Mesendoderm (in vitro differentiated cells): Measurements from ENCODE around the gene PIK3C2A.
A peak's percentile ranks its signal among the peaks of the same experiment; 100 is the strongest.

Experiments
- DNase-seq: peaks from one replicate; pipeline ENCODE4 v3.0.0; 2013
- H2AK5ac ChIP-seq: 2 replicates; pipeline ENCODE4 v1.6.1; 2013; ENCODE audit warnings: low read length, inconsistent platforms
- H2BK120ac ChIP-seq: 2 replicates; pipeline ENCODE4 v1.6.1; 2013; ENCODE audit warnings: low read depth, mild to moderate bottlenecking, low read length, moderate library complexity, mixed read lengths
- H2BK15ac ChIP-seq: replicated peaks from 2 replicates; pipeline ENCODE4 v1.6.1; 2013; ENCODE audit warnings: low read depth, mild to moderate bottlenecking, moderate library complexity
- H2BK5ac ChIP-seq: 2 replicates; pipeline ENCODE4 v1.6.1; 2013; ENCODE audit warnings: low read length, inconsistent platforms
- H3K18ac ChIP-seq: 2 replicates; pipeline ENCODE4 v1.6.1; 2013; ENCODE audit warnings: mild to moderate bottlenecking, low read length, mixed read lengths
- H3K23ac ChIP-seq: one replicate; pipeline ENCODE4 v1.6.1; 2013; ENCODE audit warnings: low read length
- H3K27ac ChIP-seq: 2 replicates; pipeline ENCODE4 v1.5.1; 2013; ENCODE audit warnings: low read depth, mild to moderate bottlenecking, inconsistent platforms, low read length, moderate library complexity
- H3K27me3 ChIP-seq: 2 replicates; pipeline ENCODE4 v1.6.1; 2013; ENCODE audit warnings: low read length, control low read depth, mild to moderate bottlenecking, inconsistent platforms; ENCODE audit not compliant: insufficient read depth, poor library complexity
- H3K36me3 ChIP-seq: 2 replicates; pipeline ENCODE4 v1.6.1; 2013; ENCODE audit warnings: low read length, inconsistent platforms; ENCODE audit not compliant: control insufficient read depth, insufficient read depth
- H3K4ac ChIP-seq: one replicate; pipeline ENCODE4 v1.6.1; 2013; ENCODE audit warnings: low read depth, mild to moderate bottlenecking, low read length, moderate library complexity
- H3K4me1 ChIP-seq: 2 replicates; pipeline ENCODE4 v1.6.1; 2013; ENCODE audit warnings: low read depth, low read length, inconsistent platforms; ENCODE audit not compliant: control insufficient read depth
- H3K4me2 ChIP-seq: 2 replicates; pipeline ENCODE4 v1.6.1; 2013; ENCODE audit warnings: low read length
- H3K4me3 ChIP-seq: 2 replicates; pipeline ENCODE4 v1.5.1; 2013; ENCODE audit warnings: mild to moderate bottlenecking, low read length
- H3K56ac ChIP-seq: one replicate; pipeline ENCODE4 v1.6.1; 2013; ENCODE audit warnings: low read length
- H3K79me1 ChIP-seq: 2 replicates; pipeline ENCODE4 v1.6.1; 2013; ENCODE audit warnings: low read length, inconsistent platforms
- H3K79me2 ChIP-seq: 2 replicates; pipeline ENCODE4 v1.6.1; 2013; ENCODE audit warnings: mild to moderate bottlenecking, low read length; ENCODE audit not compliant: control insufficient read depth, insufficient read depth
- H3K9ac ChIP-seq: 2 replicates; pipeline ENCODE4 v1.6.1; 2013; ENCODE audit warnings: low read length, inconsistent platforms
- H4K5ac ChIP-seq: one replicate; pipeline ENCODE4 v1.6.1; 2013; ENCODE audit warnings: low read length
- H4K8ac ChIP-seq: one replicate; pipeline ENCODE4 v1.6.1; 2013; ENCODE audit warnings: low read depth, mild to moderate bottlenecking, control low read depth, low read length, moderate library complexity
- WGBS: extraction: QIAGEN DNeasy Blood & Tissue Kit; methylation state at CpG from one replicate; pipeline ENCODE4 v1.1.7; 2013; ENCODE audit warnings: low lambda C conversion rate, missing lambda C conversion rate; ENCODE audit not compliant: insufficient coverage; ENCODE audit errors: extremely low coverage; 5-methylcytosine and 5-hydroxymethylcytosine counted together

Gene PIK3C2A

DNA sequence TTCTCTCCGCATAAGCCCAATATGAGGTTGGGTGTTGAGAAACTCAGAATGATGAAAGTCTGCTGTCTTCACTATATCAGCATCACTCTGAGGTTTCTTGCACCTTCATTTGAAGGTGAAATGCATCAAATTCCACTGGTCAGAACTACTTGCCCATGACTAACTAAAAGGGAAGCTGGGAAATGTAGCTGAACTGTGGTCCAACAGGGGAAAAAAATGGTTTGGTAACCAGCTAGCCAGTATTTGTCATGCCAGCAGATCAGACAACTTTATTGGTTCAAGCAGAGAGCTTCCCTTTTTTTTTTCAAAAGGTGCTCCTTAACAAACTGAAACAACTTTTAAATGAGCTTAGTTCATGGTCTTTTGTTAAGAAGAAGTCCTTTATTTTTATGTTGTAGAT, 14.2 kb upstream of the PIK3C2A start:
- no CpG with 5 or more reads among the region's 1 CpG for WGBS
- Histone ChIP-seq H3K36me3 (no peaks in the 10 kb centered on the region), H3K4ac (no peak overlapping the region), H3K9ac (no peak overlapping the region), H3K4me3 (no peak overlapping the region), H4K8ac (no peak overlapping the region), H3K56ac (no peak overlapping the region), H2BK120ac (no peak overlapping the region), H3K4me1 (no peaks in the 10 kb centered on the region), H2AK5ac (no peak overlapping the region), H4K5ac (no peak overlapping the region), H3K4me2 (no peak overlapping the region), H2BK15ac (no peak overlapping the region), H3K79me1 (no peaks in the 10 kb centered on the region), H3K27ac (no peak overlapping the region), H2BK5ac (no peak overlapping the region), H3K18ac (no peak overlapping the region), H3K79me2 (no peaks in the 10 kb centered on the region), H3K23ac (no peak overlapping the region), H3K27me3 (no peaks in the 10 kb centered on the region)
- DNase-seq, result peak; percentile 6

DNA sequence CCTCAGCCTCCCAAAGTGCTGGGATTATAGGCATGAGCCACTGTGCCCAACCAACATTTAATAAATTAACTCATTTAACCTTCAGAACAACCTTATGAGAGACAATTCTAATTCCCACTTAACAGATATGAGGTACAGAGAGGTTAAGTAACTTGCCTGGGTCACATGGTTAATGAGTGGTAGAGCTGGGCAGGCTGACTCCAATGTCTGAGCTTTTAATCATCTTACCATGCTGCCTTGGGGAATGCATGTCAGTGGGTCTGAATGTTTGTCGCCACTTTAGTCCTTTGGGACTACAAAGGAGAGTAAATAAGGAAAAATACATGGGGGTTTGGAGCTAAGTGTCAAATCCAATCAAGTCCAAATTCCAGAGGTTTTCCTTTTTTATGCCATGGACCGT, 11.2 kb upstream of the PIK3C2A start:
- no peaks in the 10 kb centered on the region for H3K36me3 ChIP-seq
- no peak overlapping the region for H3K23ac ChIP-seq
- H3K56ac ChIP-seq, result no peak overlapping the region
- DNase-seq, result no peak
- H3K9ac ChIP-seq, result no peak overlapping the region
- H3K4me3 ChIP-seq, result no peak overlapping the region
- no peak overlapping the region for H4K8ac ChIP-seq
- H3K18ac ChIP-seq, result no peak overlapping the region
- H2AK5ac ChIP-seq, result no peak overlapping the region
- no peak overlapping the region for H2BK15ac ChIP-seq
- H3K79me2 ChIP-seq, result no peaks in the 10 kb centered on the region
- no CpG with 5 or more reads among the region's 2 CpGs for WGBS
- H4K5ac ChIP-seq, result no peak overlapping the region
- no peaks in the 10 kb centered on the region for H3K4me1 ChIP-seq
- H3K4ac ChIP-seq, result no peak overlapping the region
- no peak overlapping the region for H2BK5ac ChIP-seq
- H3K27me3 ChIP-seq, result no peaks in the 10 kb centered on the region
- no peak overlapping the region for H3K4me2 ChIP-seq
- H3K27ac ChIP-seq, result no peak overlapping the region
- H3K79me1 ChIP-seq, result no peaks in the 10 kb centered on the region
- H2BK120ac ChIP-seq, result no peak overlapping the region

GRCh38 chr11:17218403-17218802, 10.6 kb upstream of the PIK3C2A start:
- Histone ChIP-seq H3K27ac (no peak overlapping the region), H2BK120ac (no peak overlapping the region), H3K23ac (no peak overlapping the region), H2BK5ac (no peak overlapping the region), H3K4ac (no peak overlapping the region), H3K56ac (no peak overlapping the region), H4K8ac (no peak overlapping the region), H3K36me3 (no peaks in the 10 kb centered on the region), H3K79me1 (no peaks in the 10 kb centered on the region), H3K79me2 (no peaks in the 10 kb centered on the region), H3K4me2 (no peak overlapping the region), H4K5ac (no peak overlapping the region), H2BK15ac (no peak overlapping the region), H3K4me3 (no peak overlapping the region), H3K18ac (no peak overlapping the region), H3K27me3 (no peaks in the 10 kb centered on the region), H3K9ac (no peak overlapping the region), H3K4me1 (no peaks in the 10 kb centered on the region), H2AK5ac (no peak overlapping the region)
- no peak for DNase-seq

- Histone ChIP-seq H3K79me1 (no peaks in the 10 kb centered on the region), H4K5ac (no peak overlapping the region), H3K4ac (no peak overlapping the region), H2AK5ac (no peak overlapping the region), H3K4me1 (no peaks in the 10 kb centered on the region), H3K4me2 (no peak overlapping the region), H3K9ac (no peak overlapping the region), H2BK15ac (no peak overlapping the region), H3K36me3 (no peaks in the 10 kb centered on the region), H3K4me3 (no peak overlapping the region), H2BK5ac (no peak overlapping the region), H3K27ac (no peak overlapping the region), H3K79me2 (no peaks in the 10 kb centered on the region), H2BK120ac (no peak overlapping the region), H4K8ac (no peak overlapping the region), H3K56ac (no peak overlapping the region), H3K27me3 (no peaks in the 10 kb centered on the region), H3K18ac (no peak overlapping the region), H3K23ac (no peak overlapping the region)
- DNase-seq, result no peak
- no CpG with 5 or more reads among the region's 3 CpGs for WGBS
Measured at GRCh38 chr11:17217401-17217800, 9.6 kb upstream of the PIK3C2A start.

DNA sequence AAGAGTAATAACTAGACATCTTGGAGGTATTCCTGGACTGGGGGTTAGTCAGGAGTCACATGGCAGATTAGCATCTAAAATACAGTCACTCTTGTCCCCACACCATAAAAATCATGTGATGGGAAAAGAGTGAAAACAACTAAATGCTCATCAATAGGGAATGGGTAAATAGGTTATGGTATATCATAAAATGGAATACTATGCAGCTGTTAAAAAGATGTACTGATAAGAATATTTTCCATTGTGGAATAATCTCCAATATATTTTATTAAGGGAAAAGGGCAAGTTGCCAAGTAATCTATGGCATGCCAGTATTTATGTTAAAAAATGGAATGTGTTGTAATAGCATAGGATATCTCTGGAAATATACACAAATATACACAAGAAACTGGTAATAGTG, 6.6 kb upstream of the PIK3C2A start:
- no peaks in the 10 kb centered on the region for H3K79me1 ChIP-seq
- H3K9ac ChIP-seq, result no peak overlapping the region
- no peak overlapping the region for H3K4me2 ChIP-seq
- H3K18ac ChIP-seq, result no peak overlapping the region
- no peak overlapping the region for H2BK15ac ChIP-seq
- no peak overlapping the region for H3K4ac ChIP-seq
- no peaks in the 10 kb centered on the region for H3K79me2 ChIP-seq
- DNase-seq, result no peak
- H3K4me1 ChIP-seq, result peaks cover 2% of the 10 kb centered on the region
- no peak overlapping the region for H4K8ac ChIP-seq
- H3K4me3 ChIP-seq, result no peak overlapping the region
- no peak overlapping the region for H3K23ac ChIP-seq
- H2BK120ac ChIP-seq, result no peak overlapping the region
- H3K36me3 ChIP-seq, result no peaks in the 10 kb centered on the region
- H2AK5ac ChIP-seq, result no peak overlapping the region
- H3K27ac ChIP-seq, result no peak overlapping the region
- no peak overlapping the region for H2BK5ac ChIP-seq
- H4K5ac ChIP-seq, result no peak overlapping the region
- H3K56ac ChIP-seq, result no peak overlapping the region
- H3K27me3 ChIP-seq, result no peaks in the 10 kb centered on the region

- H2AK5ac ChIP-seq, result no peak overlapping the region
- no peak overlapping the region for H2BK15ac ChIP-seq
- H3K4me2 ChIP-seq, result no peak overlapping the region
- no peaks in the 10 kb centered on the region for H3K27me3 ChIP-seq
- no CpG with 5 or more reads among the region's 1 CpG for WGBS
- no peaks in the 10 kb centered on the region for H3K36me3 ChIP-seq
- H3K9ac ChIP-seq, result no peak overlapping the region
- no peaks in the 10 kb centered on the region for H3K79me1 ChIP-seq
- H3K56ac ChIP-seq, result no peak overlapping the region
- H4K8ac ChIP-seq, result no peak overlapping the region
- H2BK5ac ChIP-seq, result no peak overlapping the region
- no peak overlapping the region for H2BK120ac ChIP-seq
- no peak overlapping the region for H3K23ac ChIP-seq
- H4K5ac ChIP-seq, result no peak overlapping the region
- H3K18ac ChIP-seq, result no peak overlapping the region
- peaks cover 2% of the 10 kb centered on the region for H3K4me1 ChIP-seq
- H3K27ac ChIP-seq, result no peak overlapping the region
- H3K79me2 ChIP-seq, result peaks cover 14% of the 10 kb centered on the region
- no peak overlapping the region for H3K4me3 ChIP-seq
- no peak for DNase-seq
- H3K4ac ChIP-seq, result no peak overlapping the region
Measured at GRCh38 chr11:17211286-17211685, 3.5 kb upstream of the PIK3C2A start.
